SK-MEL-5 (cell line): ENCODE data around the gene MAB21L4. TPM values are rescaled to one million over a fixed set of nuclear protein-coding genes. Genes with fewer than 3 reads are reported as not detected.

Source experiments
- DNase-seq: peaks from one replicate; pipeline ENCODE4 v3.0.0-alpha.2; 2016; ENCODE audit warnings: low read depth, low spot score
- in situ Hi-C: cut with HindIII; loops from 2 replicates; pipeline ENCODE4 v1.10.0; 2016; ENCODE audit warnings: low sequenced_read_pairs, high pct_unique_total_duplicates, low pct_unique_long_range_greater_than_20kb
- total RNA-seq: library from RNA; depleted of rRNA; stranded (reverse); fragments of >200 nt; shearing (Covaris generic); gene quantifications from 2 replicates; pipeline ENCODE4 v1.2.3, GENCODE V29; 2014; rRNA removed

The MAB21L4 gene
- total RNA-seq, 1 experiment from 2014 or later: not detected

DNA sequence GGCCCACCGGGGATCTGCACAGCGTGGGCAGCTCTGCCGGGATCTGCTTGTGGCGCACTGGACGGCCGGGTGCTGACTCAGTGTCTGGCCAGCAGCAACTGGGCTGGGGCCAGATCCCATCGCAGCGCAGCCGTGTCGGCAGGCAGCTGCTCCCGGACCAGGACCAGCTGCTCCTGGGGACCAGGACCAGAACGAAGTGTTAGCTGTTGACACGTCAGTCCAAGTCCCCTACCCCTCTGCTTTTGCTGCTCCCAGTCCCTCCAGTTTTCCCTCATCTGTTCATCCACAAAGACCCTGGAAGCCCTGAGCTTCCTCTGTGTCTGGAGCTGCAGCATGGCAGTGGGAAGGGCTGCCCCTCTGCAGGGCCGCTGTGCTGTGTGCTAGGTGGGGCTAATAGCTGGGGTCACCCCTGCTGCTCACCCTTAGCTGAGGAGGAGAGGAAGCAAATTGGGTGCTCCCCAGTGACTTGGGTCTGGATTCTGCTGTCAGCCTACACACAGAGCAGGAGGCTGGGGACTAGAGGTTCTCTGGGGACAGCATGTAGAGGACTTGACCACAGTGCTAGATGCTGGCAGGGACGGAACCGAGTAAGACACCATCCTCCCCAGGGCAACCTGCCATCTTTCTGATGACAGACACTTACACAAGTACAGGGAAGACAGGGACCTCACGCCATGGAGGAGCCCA, 59.0 kb downstream of the MAB21L4 start:
- DNase-seq: no peak
- in situ Hi-C loops: no loop called here

Other genes with a start within 250 kb of the MAB21L4 start
- gene AQP12B, start 213.3 kb downstream of the MAB21L4 start, total RNA-seq: not detected in 2 replicates
- gene AQP12A, start 204.3 kb downstream of the MAB21L4 start, total RNA-seq: not detected in 2 replicates
- gene KIF1A, start 75.9 kb downstream of the MAB21L4 start, total RNA-seq: 0.50 TPM in 1 of 2 replicates, not detected in the other
- gene AGXT, start 27.3 kb downstream of the MAB21L4 start, total RNA-seq: 0.16 TPM in 1 of 2 replicates, not detected in the other
- gene CROCC2, start 10.2 kb upstream of the MAB21L4 start, total RNA-seq: not detected in 2 replicates
- 0.11 and 0.13 TPM in 2 replicates for gene SNED1, start 102.5 kb upstream of the MAB21L4 start, total RNA-seq
- gene MTERF4, start 206.1 kb upstream of the MAB21L4 start, total RNA-seq: 10.8 and 13.9 TPM in 2 replicates